GM18951 (cell line): Measurements from ENCODE around the gene WSCD1.

ENCODE experiments used
- POLR2A ChIP-seq: IDR thresholded peaks from 4 replicates; pipeline ENCODE4 v1.6.1; 2011; ENCODE audit warnings: mild to moderate bottlenecking; ENCODE audit not compliant: insufficient read length, insufficient read depth; ENCODE audit errors: extremely low read depth
- in situ Hi-C: fragments of 300-500 bp; cut with MboI; formaldehyde crosslinking; loops from one replicate; pipeline ENCODE4 v1.12.0; 2022; ENCODE audit warnings: low sequenced_read_pairs, mixed read lengths, inconsistent platforms; ENCODE audit not compliant: unreplicated experiment

Gene WSCD1

GRCh38 chr17:6145946-6146345, 75.8 kb downstream of the WSCD1 start:
- in situ Hi-C loops, result no loop called here
- no peak for TF ChIP-seq POLR2A

GRCh38 chr17:6147042-6147441, 76.9 kb downstream of the WSCD1 start:
- no peak for TF ChIP-seq POLR2A
- in situ Hi-C loops, result no loop called here

- in situ Hi-C loops, result no loop called here
- TF ChIP-seq POLR2A, result no peak
Observed at GRCh38 chr17:6153375-6153774, 83.2 kb downstream of the WSCD1 start.

DNA sequence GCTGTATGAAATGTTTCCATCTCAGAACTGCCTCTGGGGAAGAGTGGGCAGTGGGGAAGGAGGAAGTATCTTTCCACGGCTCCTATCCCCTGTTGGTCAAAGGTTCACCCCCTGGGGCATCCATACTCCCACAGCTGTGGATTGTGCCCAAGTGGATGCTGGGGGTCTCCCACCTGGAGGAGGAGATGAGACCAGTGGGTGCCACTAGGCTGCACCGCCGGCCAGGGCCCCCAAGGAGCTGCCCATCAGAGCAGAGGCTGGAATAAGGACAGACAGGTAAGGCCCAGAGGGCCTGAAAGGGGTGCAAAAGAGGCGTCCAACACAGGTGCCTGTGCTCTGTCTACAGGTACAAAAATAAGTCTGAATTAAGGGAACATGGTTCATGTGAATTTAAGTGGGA, 87.5 kb downstream of the WSCD1 start:
- TF ChIP-seq POLR2A, result no peak
- in situ Hi-C loops, result no loop called here

- TF ChIP-seq POLR2A, result no peak
- in situ Hi-C loops, result no loop called here
Observed at GRCh38 chr17:6159541-6160231, 89.5 kb downstream of the WSCD1 start.

- in situ Hi-C loops, result no loop called here
- no peak for TF ChIP-seq POLR2A
Observed at GRCh38 chr17:6160232-6160555, 90.0 kb downstream of the WSCD1 start.

GRCh38 chr17:6160911-6161855, 91.0 kb downstream of the WSCD1 start:
- no peak for TF ChIP-seq POLR2A
- in situ Hi-C loops, result no loop called here

DNA sequence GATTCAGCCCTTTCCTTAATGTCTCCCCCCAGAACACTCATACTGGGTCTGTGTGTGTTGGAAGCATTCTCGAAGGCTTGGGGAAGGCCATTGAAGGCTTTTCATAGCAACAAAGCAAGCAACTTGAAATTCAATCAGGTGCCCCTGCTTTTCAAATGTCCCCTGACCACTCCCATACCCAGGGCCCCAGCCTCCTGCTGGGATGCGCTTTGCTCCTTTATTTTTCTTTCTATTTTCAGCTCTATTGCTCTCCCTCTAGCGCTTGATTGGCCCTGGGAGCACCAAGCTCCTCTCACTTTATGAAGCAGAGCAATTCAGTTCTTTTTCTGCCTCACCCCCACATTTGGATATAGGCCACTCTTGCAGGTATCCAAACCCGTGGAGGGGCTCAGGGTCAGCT, 92.0 kb downstream of the WSCD1 start:
- in situ Hi-C loops, result no loop called here
- TF ChIP-seq POLR2A, result no peak

DNA sequence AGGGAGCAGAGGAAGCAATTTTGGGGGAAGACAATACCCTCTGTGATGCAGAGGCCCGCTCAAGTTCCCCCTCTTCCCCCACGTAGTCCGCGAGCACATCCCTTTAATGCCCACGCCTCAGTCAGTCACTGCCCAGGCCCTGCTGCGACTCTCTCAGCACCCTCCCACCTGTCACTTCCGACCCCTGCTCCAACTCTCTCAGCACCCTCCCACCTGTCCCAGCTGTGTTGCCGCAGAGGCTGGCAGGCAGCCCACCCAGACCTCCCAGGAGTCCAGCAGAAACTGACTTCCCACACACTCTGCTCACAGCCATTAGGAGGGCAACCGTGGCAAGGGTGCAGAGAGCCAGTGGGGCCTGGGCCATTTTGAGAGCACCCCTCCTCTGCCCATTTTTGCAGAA, 92.7 kb downstream of the WSCD1 start:
- no peak for TF ChIP-seq POLR2A
- in situ Hi-C loops, result no loop called here

- in situ Hi-C loops, result no loop called here
Observed at GRCh38 chr17:6163612-6164333, 93.6 kb downstream of the WSCD1 start.

DNA sequence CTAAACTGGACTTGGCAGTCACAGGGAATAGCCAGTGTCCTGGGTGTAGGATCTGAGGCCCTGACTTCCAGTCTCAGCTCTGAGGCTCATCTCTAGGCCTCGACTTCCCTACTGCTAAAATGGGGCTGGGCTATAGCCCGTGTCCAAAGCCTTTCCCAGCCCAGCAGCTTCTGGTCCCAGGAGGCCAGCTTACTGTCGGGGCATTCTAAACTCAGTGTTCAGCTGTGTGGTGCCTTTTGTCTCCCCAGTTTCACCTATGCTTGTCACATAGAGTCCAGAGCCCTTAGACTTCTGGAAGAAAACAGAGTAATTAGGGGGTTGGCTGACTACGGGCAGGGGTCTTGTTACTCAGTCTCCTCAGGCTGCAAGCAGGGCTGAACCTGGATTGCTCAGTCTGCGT, 94.8 kb downstream of the WSCD1 start:
- no peak for TF ChIP-seq POLR2A
- in situ Hi-C loops, result no loop called here

More at GRCh38 chr17:6163612-6164333, 93.6 kb downstream of the WSCD1 start:
- no peak for TF ChIP-seq POLR2A

DNA sequence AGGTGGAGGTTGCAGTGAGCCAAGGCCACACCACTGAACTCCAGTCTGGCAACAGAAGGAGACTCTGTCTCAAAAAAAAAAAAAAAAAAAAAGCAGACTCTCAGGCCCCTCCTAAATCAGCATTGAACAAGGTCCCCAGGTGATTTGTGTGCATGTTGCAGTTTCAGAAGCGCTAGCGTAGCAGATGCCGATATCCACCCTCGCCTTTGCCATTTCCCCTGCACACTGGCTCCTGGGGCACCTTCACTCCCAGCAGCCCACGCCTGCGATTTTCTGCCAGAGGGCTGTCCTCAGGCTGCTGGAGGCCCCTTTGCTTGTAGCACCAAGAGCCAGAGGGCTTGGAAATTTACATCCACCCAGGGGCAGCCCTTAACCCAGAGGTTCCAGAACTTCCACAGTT, 95.6 kb downstream of the WSCD1 start:
- in situ Hi-C loops, result no loop called here
- TF ChIP-seq POLR2A, result no peak

DNA sequence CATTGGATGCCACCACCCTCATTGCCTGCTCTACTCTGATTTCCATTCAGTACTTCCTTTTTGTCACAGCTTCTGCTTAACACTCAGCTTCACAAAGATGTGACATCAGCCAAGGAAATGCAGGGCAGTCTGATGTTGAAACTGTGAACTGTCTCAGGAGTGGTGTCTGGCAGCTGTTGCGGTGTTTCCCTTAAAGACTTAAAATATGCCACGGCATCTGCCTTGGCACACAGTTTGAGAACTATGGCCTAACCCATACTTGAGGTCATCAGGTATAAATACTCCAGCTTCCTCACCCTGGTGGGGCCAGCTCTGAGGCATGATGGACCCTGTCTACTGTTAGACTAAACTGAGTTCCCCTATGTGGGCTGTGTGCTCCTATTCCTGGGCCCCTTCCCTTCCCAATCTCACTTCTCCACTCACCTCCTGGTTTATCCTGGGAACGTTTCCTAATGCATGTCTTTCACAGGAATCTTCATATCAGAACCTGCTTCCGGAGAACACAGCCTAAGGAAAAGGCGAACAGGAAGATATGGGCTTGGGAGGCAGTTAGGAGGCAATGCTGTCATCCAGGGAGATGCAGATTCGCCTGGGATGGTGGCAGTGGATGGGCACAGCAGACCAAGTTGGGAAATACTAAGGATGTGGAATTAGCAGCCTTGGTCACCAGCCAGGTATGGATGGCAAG, 96.5 kb downstream of the WSCD1 start:
- no peak for TF ChIP-seq POLR2A
- in situ Hi-C loops, result no loop called here

DNA sequence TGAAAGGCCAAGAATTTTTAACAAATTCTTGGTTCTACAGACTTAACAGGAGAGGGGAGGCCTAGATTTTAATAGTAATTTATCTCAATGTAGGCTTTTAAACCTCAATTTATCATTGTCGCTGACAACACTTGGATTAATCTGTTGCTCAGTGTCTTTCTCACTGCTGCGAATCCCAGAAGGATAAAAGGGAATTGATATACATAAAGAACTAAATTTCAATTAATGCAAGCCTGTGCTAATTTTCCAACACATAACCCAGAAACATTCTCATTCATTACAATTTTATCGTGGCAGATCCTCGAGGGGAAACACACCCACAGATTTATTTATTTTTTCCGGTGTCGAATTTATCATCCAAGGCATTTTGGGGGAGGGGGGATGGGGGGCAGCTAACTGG, 98.1 kb downstream of the WSCD1 start:
- no peak for TF ChIP-seq POLR2A
- in situ Hi-C loops, result no loop called here
